ENCODE results near the gene WNT7A. TPM values are rescaled to one million over a fixed set of nuclear protein-coding genes. Genes with fewer than 3 reads are reported as not detected.
A peak's percentile ranks its signal among the peaks of the same experiment; 100 is the strongest.

Gene WNT7A
- total RNA-seq, 1 donor from 2014 or later = not detected

DNA sequence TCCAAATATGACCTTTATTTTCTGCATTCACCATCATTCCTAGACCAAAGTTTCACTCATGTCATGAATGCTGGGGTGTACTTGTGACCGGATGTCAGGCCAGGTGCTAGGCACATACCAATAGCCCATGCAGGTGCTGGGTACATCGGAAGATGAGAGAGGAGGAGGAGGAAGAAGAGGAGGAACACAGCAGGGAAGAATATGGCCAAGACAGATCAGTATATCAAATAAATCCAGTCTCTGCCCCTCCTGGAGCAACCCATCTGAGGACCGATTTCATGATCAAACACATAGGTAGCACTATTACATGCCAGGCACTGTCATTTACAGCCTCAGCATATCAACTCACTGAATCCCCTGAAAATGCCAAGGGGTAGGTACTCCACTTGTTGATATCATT is 3.0 kb upstream of the WNT7A start:
- Histone ChIP-seq H3K4me3 (no peak overlapping the region), H3K36me3 (no peaks in the 10 kb centered on the region), H3K27ac (no peak overlapping the region), H3K27me3 (peaks cover 11% of the 10 kb centered on the region), H3K9me3 (no peaks in the 10 kb centered on the region), H3K4me1 (peaks cover 5 to 10% of the 10 kb centered on the region in 2 donors)
- TF ChIP-seq CTCF (IDR thresholded peaks at IDR 0.05) = no peak
- intact Hi-C loops (cut with DNase I) = no loop called here
- peak in 1 of 2 donors; percentile 12 for DNase-seq (ENCODE audit: low spot score in 2 of 2)

- no peak overlapping the region for H3K27ac ChIP-seq
- H3K36me3 ChIP-seq = no peaks in the 10 kb centered on the region
- no peaks in the 10 kb centered on the region for H3K9me3 ChIP-seq
- H3K4me1 ChIP-seq = peaks cover 5 to 10% of the 10 kb centered on the region in 2 donors
- no peak for TF ChIP-seq CTCF (IDR thresholded peaks at IDR 0.05)
- H3K4me3 ChIP-seq = no peak overlapping the region
- peaks cover 11% of the 10 kb centered on the region for H3K27me3 ChIP-seq
- peak in 1 of 2 donors; percentile 37 for DNase-seq (ENCODE audit: low spot score in 2 of 2)
- intact Hi-C loops (cut with DNase I) = no loop called here
These were observed 1.9 kb upstream of the WNT7A start for GRCh38 chr3:13881536-13882410.

- intact Hi-C loops (cut with DNase I) = no loop called here
- no peak for TF ChIP-seq CTCF (IDR thresholded peaks at IDR 0.05)
- peaks cover 11% of the 10 kb centered on the region for H3K27me3 ChIP-seq
These were observed 913 bp upstream of the WNT7A start for GRCh38 chr3:13880811-13881156.

DNA sequence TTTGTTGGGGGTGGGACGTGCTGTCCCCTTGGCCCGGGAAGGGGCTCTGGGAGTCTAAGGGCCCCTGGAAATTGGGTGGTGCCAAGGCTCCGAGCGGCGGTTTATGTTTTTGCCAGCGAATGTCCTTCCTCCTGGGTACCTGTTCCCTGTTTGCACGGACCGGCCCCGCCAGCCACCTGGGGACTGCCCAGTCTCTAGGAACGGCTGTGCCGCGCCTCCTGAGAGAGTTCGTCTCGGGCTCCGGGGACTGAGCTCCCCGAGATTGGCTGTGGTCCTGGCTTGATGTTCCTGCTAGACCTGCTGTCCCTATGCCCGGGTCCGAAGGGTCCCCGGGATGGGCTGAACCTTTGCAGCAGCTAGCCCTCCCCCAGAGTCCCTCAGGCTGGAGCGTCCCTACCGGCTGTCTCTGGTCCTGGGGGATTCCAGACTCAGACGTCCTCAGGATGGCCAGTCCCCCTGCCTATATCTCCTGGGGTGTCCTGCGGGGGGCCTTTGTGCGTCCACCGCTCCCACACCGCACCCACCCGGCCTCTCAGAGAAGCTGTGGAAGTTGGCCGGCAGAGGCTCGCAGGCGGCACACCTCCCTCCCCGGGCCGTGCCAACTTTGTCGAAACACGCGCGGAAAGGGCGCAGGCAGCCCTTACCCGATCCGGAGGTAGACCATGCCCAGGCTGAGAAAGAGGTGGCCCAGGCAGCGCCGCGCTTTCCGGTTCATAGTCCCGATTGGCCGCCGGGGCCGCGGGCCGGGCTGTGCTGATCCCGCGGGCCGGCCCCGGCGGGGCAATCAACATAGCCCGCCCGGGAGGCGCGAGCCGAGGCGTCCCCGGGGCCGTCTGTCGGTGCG is 547 bp downstream of the WNT7A start:
- peak overlapping the region; percentile 31 to 47 for H3K4me3 ChIP-seq
- peaks cover 11% of the 10 kb centered on the region for H3K27me3 ChIP-seq
- TF ChIP-seq CTCF (IDR thresholded peaks at IDR 0.05) = no peak
- DNase-seq (ENCODE audit: low spot score in 2 of 2) = no peak
- intact Hi-C loops (cut with DNase I) = no loop called here
- H3K4me1 ChIP-seq = peaks cover 5 to 10% of the 10 kb centered on the region in 2 donors
- no peaks in the 10 kb centered on the region for H3K9me3 ChIP-seq
- no peak overlapping the region for H3K27ac ChIP-seq
- H3K36me3 ChIP-seq = no peaks in the 10 kb centered on the region

More at GRCh38 chr3:13880811-13881156, 913 bp upstream of the WNT7A start:
- Histone ChIP-seq H3K36me3 (no peaks in the 10 kb centered on the region), H3K27ac (no peak overlapping the region), H3K9me3 (no peaks in the 10 kb centered on the region), H3K4me1 (peaks cover 5 to 10% of the 10 kb centered on the region in 2 donors), H3K4me3 (peak overlapping the region in 1 of 2 donors; percentile 47)
- no peak for DNase-seq (ENCODE audit: low spot score in 2 of 2)

DNA sequence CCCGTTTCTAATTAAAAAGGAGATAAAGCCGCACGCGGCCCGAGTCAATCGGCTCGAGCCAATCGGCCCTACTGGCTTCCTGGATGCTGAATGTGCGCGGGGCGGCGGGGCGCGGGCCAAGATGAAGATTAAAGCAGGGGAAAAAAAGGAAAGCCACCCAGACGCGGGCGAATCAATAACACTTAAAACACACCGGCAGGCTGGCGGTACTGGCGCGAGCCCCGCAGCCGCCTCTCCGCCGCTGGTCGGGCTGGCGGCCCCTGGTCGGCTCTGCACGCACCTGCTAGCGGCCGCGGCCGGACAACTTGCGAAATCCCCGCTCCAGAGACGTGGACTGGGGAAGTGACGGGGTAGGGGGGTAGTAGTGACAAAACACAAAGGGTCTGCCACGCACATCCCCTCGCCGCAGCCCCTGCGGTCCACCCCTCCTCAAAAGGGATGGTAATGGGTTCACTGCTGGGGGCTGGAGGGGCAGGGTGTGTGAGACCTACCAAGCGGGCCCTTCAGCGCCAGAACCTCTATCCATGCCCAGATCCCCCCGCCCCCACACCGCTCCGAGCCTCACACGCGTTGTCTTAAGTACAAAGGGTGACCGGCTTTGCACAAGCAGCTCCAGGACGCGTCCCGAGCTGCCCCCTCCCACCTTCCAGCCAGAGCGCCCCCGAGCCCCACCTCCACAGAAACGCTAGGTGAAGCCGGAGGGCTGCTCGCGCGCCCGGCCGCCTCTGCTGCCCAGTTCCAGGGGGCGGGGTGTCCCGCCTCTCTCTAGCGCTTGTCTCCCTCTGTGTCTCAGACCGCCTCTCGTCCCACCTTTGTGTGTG is 1.4 kb downstream of the WNT7A start:
- Histone ChIP-seq H3K36me3 (no peaks in the 10 kb centered on the region), H3K27me3 (peaks cover 11% of the 10 kb centered on the region), H3K9me3 (no peaks in the 10 kb centered on the region), H3K4me3 (peak overlapping the region; percentile 31 to 47), H3K4me1 (peaks cover 5 to 10% of the 10 kb centered on the region in 2 donors), H3K27ac (no peak overlapping the region)
- no peak for TF ChIP-seq CTCF (IDR thresholded peaks at IDR 0.05)
- intact Hi-C loops (cut with DNase I) = no loop called here
- DNase-seq (ENCODE audit: low spot score in 2 of 2) = no peak
